ENCODE data around the gene MIOX. TPM values are rescaled to one million over a fixed set of nuclear protein-coding genes. Genes with fewer than 3 reads are reported as not detected.

MIOX gene
- total RNA-seq, 2 experiments from 2014 or later = 0.23 to 0.61 TPM

GRCh38 chr22:50470491-50470890, 16.2 kb upstream of the MIOX start:
- H3K36me3 Mint-ChIP-seq = peaks cover 19% of the 10 kb centered on the region
- H3K4me1 Mint-ChIP-seq = peaks cover 72% of the 10 kb centered on the region
- H3K9me3 Mint-ChIP-seq (ENCODE audit: low read depth) = no peaks in the 10 kb centered on the region
- DNase-seq = peak; percentile 61
- CTCF ChIA-PET = interaction anchor here (0.6 to 4.0 kb wide), 13 partner anchors 10 to 194 kb away, joined by 3 to 20 read pairs (median 6); partner anchors contain the start of genes ADM2, LMF2, SCO2 and TYMP
- H3K4me3 Mint-ChIP-seq = peak overlapping the region; percentile 69
- H3K27me3 Mint-ChIP-seq = no peaks in the 10 kb centered on the region
- no peak for ATAC-seq
- H3K27ac Mint-ChIP-seq = peak overlapping the region; percentile 88

GRCh38 chr22:50471197-50471847, 15.3 kb upstream of the MIOX start:
- Mint-ChIP-seq H3K4me3 (peak overlapping the region; percentile 69), H3K27me3 (no peaks in the 10 kb centered on the region), H3K36me3 (peaks cover 14% of the 10 kb centered on the region), H3K4me1 (peaks cover 72% of the 10 kb centered on the region), H3K27ac (peak overlapping the region; percentile 88), H3K9me3 (ENCODE audit: low read depth) (no peaks in the 10 kb centered on the region)
- ATAC-seq (no peak), DNase-seq (no peak)
- CTCF ChIA-PET = interaction anchor here (1.1 to 4.0 kb wide), 12 partner anchors 9 to 150 kb away, joined by 3 to 28 read pairs (median 10); partner anchors contain the start of genes ADM2, SCO2 and TYMP

DNA sequence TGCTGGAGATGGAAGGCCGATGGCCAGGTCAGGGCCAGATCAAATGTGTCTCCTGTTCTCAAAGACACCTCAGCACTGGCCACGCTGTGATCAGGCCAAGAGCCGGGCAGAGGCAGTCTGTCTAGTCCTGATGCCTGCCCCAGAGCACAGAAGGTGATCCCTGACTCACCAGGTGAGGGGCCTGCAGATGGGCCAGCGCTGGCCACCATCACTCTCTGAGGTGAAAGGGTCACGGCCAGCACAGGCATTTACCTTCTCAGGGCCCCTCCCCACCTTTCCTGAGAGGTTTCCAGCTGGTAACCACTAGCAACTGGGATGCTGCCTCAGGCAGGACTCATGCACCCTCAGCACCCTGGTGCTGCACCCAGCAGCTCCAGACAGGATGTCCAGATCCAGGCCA, 14.7 kb upstream of the MIOX start:
- ATAC-seq (no peak), DNase-seq (no peak)
- Mint-ChIP-seq H3K9me3 (ENCODE audit: low read depth) (no peaks in the 10 kb centered on the region), H3K4me1 (peaks cover 67% of the 10 kb centered on the region), H3K27me3 (no peaks in the 10 kb centered on the region), H3K4me3 (peak overlapping the region; percentile 23), H3K27ac (peak overlapping the region; percentile 88), H3K36me3 (peaks cover 8% of the 10 kb centered on the region)
- CTCF ChIA-PET = interaction anchor here (0.6 to 4.0 kb wide), 11 partner anchors 10 to 195 kb away, joined by 3 to 28 read pairs (median 10); partner anchors contain the start of genes ADM2 and SCO2

DNA sequence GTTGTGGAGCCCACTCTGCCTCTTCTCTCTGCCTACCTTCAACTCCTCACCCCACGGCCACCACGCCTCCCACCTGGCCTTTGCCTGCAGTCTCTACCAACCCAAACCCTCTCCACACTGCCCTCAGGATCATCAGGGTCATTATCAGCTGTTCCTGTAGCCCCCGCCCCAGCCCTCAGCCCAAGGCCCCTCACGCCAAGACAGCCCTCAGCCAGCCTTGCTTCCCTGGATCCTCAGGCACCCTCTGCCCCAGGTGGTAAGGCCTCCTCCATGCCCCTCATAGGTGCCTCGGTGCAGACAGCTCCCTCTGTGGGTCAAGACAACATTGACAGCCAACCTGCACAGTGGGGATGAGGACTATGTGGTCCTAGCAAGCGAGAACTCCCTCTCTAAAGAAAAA, 13.6 kb upstream of the MIOX start:
- no peaks in the 10 kb centered on the region for H3K9me3 Mint-ChIP-seq (ENCODE audit: low read depth)
- CTCF ChIA-PET = interaction anchor here (0.8 to 4.0 kb wide), 18 partner anchors 9 to 222 kb away, joined by 3 to 28 read pairs (median 4); partner anchors contain the start of genes ADM2, HDAC10, LMF2 and NCAPH2

DNA sequence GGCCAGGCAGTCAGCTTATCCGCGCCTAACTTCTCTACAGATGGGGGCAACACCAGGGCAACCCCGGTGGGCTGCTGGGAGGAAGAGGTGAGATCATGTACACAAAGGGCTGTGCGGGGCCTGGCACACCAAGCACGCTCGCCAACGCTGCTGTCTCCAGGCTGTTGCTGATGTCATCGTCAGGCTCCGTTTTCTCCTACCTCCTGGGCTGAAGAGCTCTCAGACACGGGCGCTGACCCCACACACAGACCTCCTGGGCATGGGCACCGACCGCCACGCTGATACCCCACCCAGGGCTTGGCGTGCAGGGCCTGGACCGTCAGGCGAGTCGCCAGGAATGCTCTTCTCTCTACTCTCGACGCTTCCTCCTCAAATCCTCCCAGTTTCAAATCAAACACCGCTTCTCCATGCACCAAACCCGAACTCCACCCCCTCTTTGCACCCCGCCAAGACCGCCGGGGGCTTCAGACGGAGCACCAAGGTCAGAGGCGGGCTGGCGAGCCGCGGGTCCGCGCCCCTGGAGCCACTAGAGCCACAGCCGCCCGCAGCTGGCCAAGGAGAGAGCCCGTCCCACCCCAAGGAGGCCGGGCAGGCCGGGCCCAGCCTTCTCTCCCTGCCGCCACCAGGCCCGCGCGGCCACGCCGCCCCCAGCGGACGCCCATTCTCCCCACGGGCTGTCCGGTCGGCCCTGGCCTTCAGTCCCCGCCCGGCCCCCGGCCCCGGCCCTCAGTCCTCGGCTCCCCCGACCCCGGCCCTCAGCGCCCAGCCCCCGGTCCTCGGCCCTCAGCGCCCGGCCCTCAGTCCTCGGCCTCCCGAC, 12.6 kb upstream of the MIOX start:
- CTCF ChIA-PET = interaction anchor here (0.8 to 4.0 kb wide), 18 partner anchors 8 to 223 kb away, joined by 3 to 28 read pairs (median 4); partner anchors contain the start of genes ADM2, HDAC10, LMF2 and NCAPH2
- peaks cover 53% of the 10 kb centered on the region for H3K4me1 Mint-ChIP-seq
- peaks cover 5% of the 10 kb centered on the region for H3K36me3 Mint-ChIP-seq
- DNase-seq = peak; percentile 71
- ATAC-seq = no peak
- no peaks in the 10 kb centered on the region for H3K9me3 Mint-ChIP-seq (ENCODE audit: low read depth)
- peaks cover 6% of the 10 kb centered on the region for H3K27me3 Mint-ChIP-seq
- peak overlapping the region; percentile 95 for H3K27ac Mint-ChIP-seq
- H3K4me3 Mint-ChIP-seq = peak overlapping the region; percentile 93

More for the DNA sequence above, 13.6 kb upstream of the MIOX start:
- H3K4me1 Mint-ChIP-seq = peaks cover 63% of the 10 kb centered on the region
- H3K27me3 Mint-ChIP-seq = no peaks in the 10 kb centered on the region
- ATAC-seq = peak; percentile 21
- peak overlapping the region; percentile 93 for H3K4me3 Mint-ChIP-seq
- peaks cover 5% of the 10 kb centered on the region for H3K36me3 Mint-ChIP-seq
- H3K27ac Mint-ChIP-seq = peak overlapping the region; percentile 95
- peak; percentile 79 for DNase-seq

GRCh38 chr22:50474710-50475651, 11.7 kb upstream of the MIOX start, which contains the start of gene SBF1:
TSS of gene SBF1 (minus strand) at chr22:50475035. CDS start at chr22:50474840, 195 bp downstream.
- Mint-ChIP-seq H3K27ac (peak within 1 kb of the TSS; percentile 95), H3K4me1 (peaks cover 49% of the 10 kb centered on the region), H3K27me3 (peaks cover 11% of the 10 kb centered on the region), H3K4me3 (peak within 1 kb of the TSS; percentile 93), H3K36me3 (peaks cover 5% of the 10 kb centered on the region), H3K9me3 (ENCODE audit: low read depth) (no peaks in the 10 kb centered on the region)
- CTCF ChIA-PET = interaction anchor here (4.0 kb wide), 1 partner anchor 23 kb away, joined by 28 read pairs; no protein-coding TSS in a partner anchor
- ATAC-seq (peak; percentile 83), DNase-seq (peak; percentile 92)

DNA sequence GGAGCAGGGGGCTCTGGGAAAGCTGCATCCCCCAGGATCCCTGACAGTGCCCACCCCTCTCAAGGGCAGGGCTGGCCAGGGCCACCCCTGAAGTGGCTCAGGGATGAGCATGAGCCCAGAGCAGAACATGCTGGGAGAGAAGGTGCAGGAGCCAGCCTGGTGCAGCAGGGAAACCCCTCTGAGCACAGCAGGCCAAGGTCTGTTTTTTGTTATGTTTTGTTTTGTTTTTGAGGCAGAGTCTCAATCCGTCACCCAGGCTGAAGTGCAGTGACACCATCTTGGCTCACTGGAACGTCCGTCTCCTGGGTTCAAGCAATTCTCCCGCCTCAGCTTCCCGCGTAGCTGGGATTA, 11.0 kb upstream of the MIOX start:
- Mint-ChIP-seq H3K27me3 (peaks cover 16% of the 10 kb centered on the region), H3K4me3 (peak overlapping the region; percentile 51), H3K4me1 (peaks cover 42% of the 10 kb centered on the region), H3K36me3 (peaks cover 5% of the 10 kb centered on the region), H3K27ac (peak overlapping the region; percentile 72), H3K9me3 (ENCODE audit: low read depth) (no peaks in the 10 kb centered on the region)
- ATAC-seq (no peak), DNase-seq (no peak)
- CTCF ChIA-PET = interaction anchor here (4.0 kb wide), 1 partner anchor 22 kb away, joined by 28 read pairs; no protein-coding TSS in a partner anchor

GRCh38 chr22:50476868-50477267, 9.8 kb upstream of the MIOX start:
- H3K9me3 Mint-ChIP-seq (ENCODE audit: low read depth) = no peaks in the 10 kb centered on the region
- no peak overlapping the region for H3K4me3 Mint-ChIP-seq
- CTCF ChIA-PET = interaction anchor here (0.8 kb wide), 1 partner anchor 21 kb away, joined by 3 read pairs; no protein-coding TSS in a partner anchor
- ATAC-seq (no peak), DNase-seq (no peak)
- peak overlapping the region; percentile 19 for H3K27ac Mint-ChIP-seq
- peaks cover 5% of the 10 kb centered on the region for H3K36me3 Mint-ChIP-seq
- peaks cover 30% of the 10 kb centered on the region for H3K4me1 Mint-ChIP-seq
- H3K27me3 Mint-ChIP-seq = peaks cover 16% of the 10 kb centered on the region

DNA sequence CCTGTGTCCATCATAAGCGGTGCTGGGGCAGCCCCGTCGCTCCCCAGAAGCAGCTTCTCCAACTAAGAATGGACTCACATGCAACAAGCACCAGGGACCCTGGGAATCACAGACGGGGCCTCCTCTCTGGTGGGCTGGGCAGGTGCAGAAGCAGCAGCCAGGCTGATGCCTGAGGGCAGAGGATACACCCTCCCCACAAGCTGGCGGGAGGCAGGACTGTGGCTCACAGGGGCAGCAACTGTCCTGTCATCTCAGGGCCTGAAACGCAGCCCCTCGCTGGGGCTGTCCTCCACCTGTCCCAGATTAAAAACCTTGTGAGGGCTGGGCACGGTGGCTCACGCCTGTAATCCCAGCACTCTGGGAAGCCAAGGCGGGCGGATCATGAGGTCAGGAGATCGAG, 8.7 kb upstream of the MIOX start:
- CTCF ChIA-PET = interaction anchor here (1.2 kb wide), 1 partner anchor 9 kb away, joined by 3 read pairs; no protein-coding TSS in a partner anchor
- Mint-ChIP-seq H3K27me3 (peaks cover 16% of the 10 kb centered on the region), H3K9me3 (ENCODE audit: low read depth) (no peaks in the 10 kb centered on the region), H3K4me3 (no peak overlapping the region), H3K4me1 (peaks cover 19% of the 10 kb centered on the region), H3K36me3 (peaks cover 4% of the 10 kb centered on the region), H3K27ac (no peak overlapping the region)
- no peak for DNase-seq
- no peak for ATAC-seq

GRCh38 chr22:50479721-50480120, 6.9 kb upstream of the MIOX start:
- Mint-ChIP-seq H3K27me3 (peaks cover 16% of the 10 kb centered on the region), H3K9me3 (ENCODE audit: low read depth) (no peaks in the 10 kb centered on the region), H3K36me3 (no peaks in the 10 kb centered on the region), H3K27ac (no peak overlapping the region), H3K4me1 (peaks cover 8% of the 10 kb centered on the region), H3K4me3 (peak overlapping the region; percentile 48)
- CTCF ChIA-PET = interaction anchor here (0.6 to 1.8 kb wide), 5 partner anchors 9 to 203 kb away, joined by 3 to 6 read pairs (median 4); no protein-coding TSS in a partner anchor
- ATAC-seq (no peak), DNase-seq (no peak)

GRCh38 chr22:50481045-50481439, 5.6 kb upstream of the MIOX start:
- no peaks in the 10 kb centered on the region for H3K9me3 Mint-ChIP-seq (ENCODE audit: low read depth)
- peaks cover 16% of the 10 kb centered on the region for H3K27me3 Mint-ChIP-seq
- DNase-seq = no peak
- H3K36me3 Mint-ChIP-seq = no peaks in the 10 kb centered on the region
- peaks cover 4% of the 10 kb centered on the region for H3K4me1 Mint-ChIP-seq
- H3K4me3 Mint-ChIP-seq = peak overlapping the region; percentile 64
- CTCF ChIA-PET = interaction anchor here (0.8 to 2.0 kb wide), 7 partner anchors 8 to 139 kb away, joined by 3 to 9 read pairs (median 4); no protein-coding TSS in a partner anchor
- H3K27ac Mint-ChIP-seq = no peak overlapping the region
- no peak for ATAC-seq

DNA sequence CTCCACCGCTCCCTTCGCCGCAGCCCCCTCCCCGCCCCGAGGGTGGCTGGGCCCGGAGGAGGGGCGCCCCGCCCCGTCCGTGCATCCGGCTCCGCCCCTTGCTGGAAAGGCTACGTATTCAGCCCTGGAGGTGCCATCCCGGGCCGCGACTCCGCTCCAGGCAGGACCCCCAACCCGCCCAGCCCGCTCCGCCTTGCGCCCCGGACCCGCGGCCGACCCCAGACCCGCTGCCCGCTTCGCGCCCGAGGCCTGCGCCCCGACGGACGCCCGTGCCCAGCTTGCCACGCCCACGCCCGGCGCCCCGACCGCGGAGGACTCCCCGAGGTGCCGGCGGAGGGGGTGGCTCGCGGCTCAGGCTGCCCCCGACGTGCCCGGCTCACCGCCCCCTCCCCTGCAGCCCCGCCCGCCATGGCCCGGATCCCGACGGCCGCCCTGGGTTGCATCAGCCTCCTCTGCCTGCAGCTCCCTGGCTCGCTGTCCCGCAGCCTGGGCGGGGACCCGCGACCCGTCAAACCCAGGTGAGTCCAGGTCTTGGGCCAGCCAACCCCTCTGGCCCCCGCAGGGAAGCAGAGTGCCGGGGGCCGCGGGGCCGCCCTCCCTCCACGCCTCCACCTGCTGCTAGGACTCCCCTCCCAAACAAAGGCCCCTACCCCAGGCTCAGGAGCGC, 5.1 kb upstream of the MIOX start, which contains the start of gene ADM2:
TSS of gene ADM2 (plus strand) at position 104 of the 667 bp plus-strand sequence. CDS start at position 409, 305 bp downstream.
- Mint-ChIP-seq H3K27ac (no peak within 1 kb of the TSS), H3K9me3 (ENCODE audit: low read depth) (no peaks in the 10 kb centered on the region), H3K4me3 (peak within 1 kb of the TSS; percentile 64), H3K36me3 (no peaks in the 10 kb centered on the region), H3K4me1 (peaks cover 4% of the 10 kb centered on the region), H3K27me3 (peaks cover 16% of the 10 kb centered on the region)
- ATAC-seq (peak; percentile 90), DNase-seq (peak; percentile 72)
- CTCF ChIA-PET = interaction anchor here (0.8 to 2.0 kb wide), 6 partner anchors 8 to 139 kb away, joined by 3 to 9 read pairs (median 4); no protein-coding TSS in a partner anchor

Data from activated CD8-positive, alpha-beta memory T cell treated with anti-CD3 and anti-CD28 coated beads, Interleukin-2, amount 10 ng/mL, durations not matched to agents 7 days and 5 days (primary cell).